ES-I3 (cell line): ENCODE data around the gene CDH26.

Source experiments
- H3K36me3 ChIP-seq: 2 replicates; pipeline ENCODE4 v1.6.1; 2013; ENCODE audit warnings: mild to moderate bottlenecking, low read length, control low read depth, moderate library complexity; ENCODE audit not compliant: insufficient read depth
- H3K4me1 ChIP-seq: 2 replicates; pipeline ENCODE4 v1.6.1; 2013; ENCODE audit warnings: mild to moderate bottlenecking, control low read depth, low read length; ENCODE audit not compliant: insufficient read depth
- H3K9ac ChIP-seq: 2 replicates; pipeline ENCODE4 v1.6.1; 2013; ENCODE audit warnings: low read depth, mild to moderate bottlenecking, low read length, moderate library complexity
- H3K9me3 ChIP-seq: 2 replicates; pipeline ENCODE4 v1.6.1; 2013; ENCODE audit warnings: mild to moderate bottlenecking, low read length, moderate library complexity; ENCODE audit not compliant: control insufficient read depth, insufficient read depth

The CDH26 gene

GRCh38 chr20:60046011-60046413, 87.8 kb downstream of the CDH26 start:
- Histone ChIP-seq H3K36me3 (no peaks in the 10 kb centered on the region; the same call in 1 of the 2 replicates), H3K9ac (no peak overlapping the region), H3K9me3 (no peaks in the 10 kb centered on the region), H3K4me1 (peaks cover 6% of the 10 kb centered on the region; the same call in 1 of the 2 replicates)

- H3K9ac ChIP-seq = no peak overlapping the region
- H3K9me3 ChIP-seq = no peaks in the 10 kb centered on the region
- H3K36me3 ChIP-seq = no peaks in the 10 kb centered on the region; the same call in 1 of the 2 replicates
- H3K4me1 ChIP-seq = peaks cover 3% of the 10 kb centered on the region; the same call in 1 of the 2 replicates
Observed at GRCh38 chr20:60046436-60046835, 88.2 kb downstream of the CDH26 start.

GRCh38 chr20:60046860-60047259, 88.6 kb downstream of the CDH26 start:
- no peak overlapping the region for H3K9ac ChIP-seq
- H3K4me1 ChIP-seq = peaks cover 3% of the 10 kb centered on the region; the same call in 1 of the 2 replicates
- no peaks in the 10 kb centered on the region; the same call in 1 of the 2 replicates for H3K36me3 ChIP-seq
- no peaks in the 10 kb centered on the region for H3K9me3 ChIP-seq

- Histone ChIP-seq H3K9me3 (no peaks in the 10 kb centered on the region), H3K36me3 (no peaks in the 10 kb centered on the region; the same call in 1 of the 2 replicates), H3K9ac (no peak overlapping the region), H3K4me1 (no peaks in the 10 kb centered on the region)
Observed at GRCh38 chr20:60048634-60049521, 90.7 kb downstream of the CDH26 start.

GRCh38 chr20:60049601-60050000, 91.4 kb downstream of the CDH26 start:
- H3K4me1 ChIP-seq = no peaks in the 10 kb centered on the region
- no peak overlapping the region for H3K9ac ChIP-seq
- H3K36me3 ChIP-seq = no peaks in the 10 kb centered on the region; the same call in 1 of the 2 replicates
- no peaks in the 10 kb centered on the region for H3K9me3 ChIP-seq

GRCh38 chr20:60050193-60050947, 92.1 kb downstream of the CDH26 start:
- Histone ChIP-seq H3K9me3 (no peaks in the 10 kb centered on the region), H3K36me3 (no peaks in the 10 kb centered on the region; the same call in 1 of the 2 replicates), H3K9ac (no peak overlapping the region), H3K4me1 (no peaks in the 10 kb centered on the region)

- Histone ChIP-seq H3K36me3 (no peaks in the 10 kb centered on the region), H3K9ac (no peak overlapping the region), H3K4me1 (no peaks in the 10 kb centered on the region), H3K9me3 (no peaks in the 10 kb centered on the region)
Observed at GRCh38 chr20:60051911-60052310, 93.7 kb downstream of the CDH26 start.

GRCh38 chr20:60052322-60052721, 94.1 kb downstream of the CDH26 start:
- no peaks in the 10 kb centered on the region for H3K4me1 ChIP-seq
- no peak overlapping the region for H3K9ac ChIP-seq
- no peaks in the 10 kb centered on the region for H3K9me3 ChIP-seq
- no peaks in the 10 kb centered on the region for H3K36me3 ChIP-seq

- H3K9ac ChIP-seq = no peak overlapping the region
- H3K4me1 ChIP-seq = peaks cover 7% of the 10 kb centered on the region; the same call in 1 of the 2 replicates
- no peaks in the 10 kb centered on the region for H3K9me3 ChIP-seq
- H3K36me3 ChIP-seq = no peaks in the 10 kb centered on the region
Observed at GRCh38 chr20:60053125-60053817, 95.0 kb downstream of the CDH26 start.

- Histone ChIP-seq H3K36me3 (no peaks in the 10 kb centered on the region), H3K4me1 (peaks cover 12% of the 10 kb centered on the region; the same call in 1 of the 2 replicates), H3K9ac (no peak overlapping the region), H3K9me3 (no peaks in the 10 kb centered on the region)
Observed at GRCh38 chr20:60053818-60054190, 95.6 kb downstream of the CDH26 start.

- H3K9me3 ChIP-seq = no peaks in the 10 kb centered on the region
- H3K36me3 ChIP-seq = no peaks in the 10 kb centered on the region
- no peak overlapping the region for H3K9ac ChIP-seq
- peaks cover 12% of the 10 kb centered on the region; the same call in 1 of the 2 replicates for H3K4me1 ChIP-seq
Observed at GRCh38 chr20:60054716-60055634, 96.8 kb downstream of the CDH26 start.

- Histone ChIP-seq H3K9me3 (no peaks in the 10 kb centered on the region), H3K36me3 (no peaks in the 10 kb centered on the region), H3K9ac (no peak overlapping the region), H3K4me1 (peaks cover 12% of the 10 kb centered on the region; the same call in 1 of the 2 replicates)
Observed at GRCh38 chr20:60055740-60056139, 97.5 kb downstream of the CDH26 start.

GRCh38 chr20:60056407-60057122, 98.3 kb downstream of the CDH26 start:
- Histone ChIP-seq H3K4me1 (peaks cover 12% of the 10 kb centered on the region; the same call in 1 of the 2 replicates), H3K9me3 (no peaks in the 10 kb centered on the region), H3K9ac (no peak overlapping the region), H3K36me3 (no peaks in the 10 kb centered on the region)
